GM18861 (cell line): ENCODE data around the gene EXOSC5.
"Not testable (repeated sequence)": the region's sequence is repeated elsewhere in the genome, so short reads cannot be mapped to it uniquely, and the experiment has no call there.

Experiments used
- ATAC-seq: cut with Tn5 transposase; IDR thresholded peaks from one replicate; pipeline ENCODE4 v1.9.1; 2021; ENCODE audit not compliant: unreplicated experiment

The EXOSC5 gene

GRCh38 chr19:41351339-41352245 is 45.6 kb downstream of the EXOSC5 start:
- peak; percentile 28 for ATAC-seq

GRCh38 chr19:41350735-41351338 is 46.3 kb downstream of the EXOSC5 start:
- no peak for ATAC-seq

DNA sequence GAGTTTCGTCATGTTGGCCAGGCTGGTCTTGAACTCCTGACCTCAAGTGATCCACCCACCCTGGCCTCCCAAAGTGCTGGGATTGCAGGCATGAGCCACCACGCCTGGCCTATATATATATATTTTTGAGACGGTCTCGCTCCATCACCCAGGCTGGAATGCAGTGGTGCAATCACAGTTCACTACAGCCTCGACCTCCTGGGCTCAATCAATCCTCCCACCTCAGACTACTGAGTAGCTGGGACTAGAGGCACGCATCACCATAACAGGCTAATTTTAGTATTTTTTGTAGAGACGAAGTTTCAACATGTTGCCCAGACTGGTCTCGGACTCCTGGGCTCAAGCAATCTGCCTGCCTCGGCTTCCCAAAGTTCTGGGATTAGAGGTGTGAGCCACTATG is 50.2 kb downstream of the EXOSC5 start:
- not testable (repeated sequence) for ATAC-seq

GRCh38 chr19:41344162-41344561 is 53.0 kb downstream of the EXOSC5 start:
- no peak for ATAC-seq

GRCh38 chr19:41341669-41342490 is 55.3 kb downstream of the EXOSC5 start:
- no peak for ATAC-seq

DNA sequence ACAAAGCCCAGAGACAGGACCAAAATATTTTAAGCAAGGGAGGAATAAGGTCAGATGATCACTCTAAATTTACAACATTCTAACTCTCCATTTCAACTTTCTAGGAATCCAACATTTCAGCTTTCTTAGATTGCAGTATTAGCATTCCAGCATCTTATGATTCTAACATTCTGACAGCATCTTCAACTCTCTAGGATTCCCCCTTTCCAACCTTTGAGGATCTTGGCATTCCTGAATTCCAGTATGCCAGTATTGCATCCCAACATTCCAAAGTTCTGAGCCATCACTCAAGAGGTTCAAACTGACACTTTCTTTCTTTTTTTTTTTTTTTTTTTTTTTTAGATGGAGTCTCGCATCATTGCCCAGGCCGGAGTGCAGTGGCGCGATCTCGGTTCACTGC is 57.2 kb downstream of the EXOSC5 start:
- ATAC-seq = no peak
